Activated T-cell treated with anti-CD3 and anti-CD28 coated beads, Interleukin-2, amount 50 U/mL, for 48 hours (primary cell): ENCODE results near the gene ZFYVE1.
"Not testable (repeated sequence)": the region's sequence is repeated elsewhere in the genome, so short reads cannot be mapped to it uniquely, and the experiment has no call there.

ENCODE experiments used
- DNase-seq, 2 experiments: peaks; one replicate each; pipeline ENCODE4 v3.0.0-alpha.2; 2020

ZFYVE1 gene, protein sequence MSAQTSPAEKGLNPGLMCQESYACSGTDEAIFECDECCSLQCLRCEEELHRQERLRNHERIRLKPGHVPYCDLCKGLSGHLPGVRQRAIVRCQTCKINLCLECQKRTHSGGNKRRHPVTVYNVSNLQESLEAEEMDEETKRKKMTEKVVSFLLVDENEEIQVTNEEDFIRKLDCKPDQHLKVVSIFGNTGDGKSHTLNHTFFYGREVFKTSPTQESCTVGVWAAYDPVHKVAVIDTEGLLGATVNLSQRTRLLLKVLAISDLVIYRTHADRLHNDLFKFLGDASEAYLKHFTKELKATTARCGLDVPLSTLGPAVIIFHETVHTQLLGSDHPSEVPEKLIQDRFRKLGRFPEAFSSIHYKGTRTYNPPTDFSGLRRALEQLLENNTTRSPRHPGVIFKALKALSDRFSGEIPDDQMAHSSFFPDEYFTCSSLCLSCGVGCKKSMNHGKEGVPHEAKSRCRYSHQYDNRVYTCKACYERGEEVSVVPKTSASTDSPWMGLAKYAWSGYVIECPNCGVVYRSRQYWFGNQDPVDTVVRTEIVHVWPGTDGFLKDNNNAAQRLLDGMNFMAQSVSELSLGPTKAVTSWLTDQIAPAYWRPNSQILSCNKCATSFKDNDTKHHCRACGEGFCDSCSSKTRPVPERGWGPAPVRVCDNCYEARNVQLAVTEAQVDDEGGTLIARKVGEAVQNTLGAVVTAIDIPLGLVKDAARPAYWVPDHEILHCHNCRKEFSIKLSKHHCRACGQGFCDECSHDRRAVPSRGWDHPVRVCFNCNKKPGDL

DNA sequence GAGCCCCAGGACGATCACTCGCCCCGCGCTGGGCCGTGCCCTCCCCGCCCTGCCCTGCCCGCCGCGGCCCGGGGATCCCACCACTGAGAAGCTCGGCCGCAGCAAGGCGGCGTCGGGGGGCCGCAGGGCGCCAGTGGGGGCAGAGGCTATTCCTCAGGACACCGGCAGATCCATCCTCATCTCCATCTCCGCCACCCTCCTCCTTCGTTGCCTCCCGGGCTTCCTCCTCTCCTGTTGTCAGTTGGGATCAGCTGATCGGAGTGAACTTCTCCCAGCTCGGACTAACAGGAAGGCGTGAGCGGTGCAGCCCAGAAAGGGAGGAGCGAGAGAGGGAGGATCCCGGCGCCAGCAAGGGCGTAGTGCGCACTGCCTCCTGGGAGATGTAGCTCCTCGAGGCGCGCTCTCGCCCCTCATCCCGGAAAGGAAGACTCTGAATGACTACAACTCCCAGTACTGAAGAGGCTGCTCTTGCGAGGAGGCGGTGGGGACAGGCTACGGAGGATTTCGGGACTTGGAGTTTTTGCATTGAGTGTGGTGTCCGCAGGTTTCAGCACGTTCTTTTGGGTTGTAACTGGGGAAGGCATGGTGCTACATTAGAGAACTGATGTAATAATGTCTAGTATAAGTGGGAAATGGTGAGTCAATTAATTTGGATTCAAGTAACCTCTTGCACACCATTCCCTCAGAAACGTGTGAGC lies at the start of gene ZFYVE1:
Gene ZFYVE1 (minus strand): TSS at position 262 of the 698 bp plus-strand sequence. CDS start 2,598 bp downstream, outside the sequence.
- DNase-seq: peak; percentile 91 to 94

DNA sequence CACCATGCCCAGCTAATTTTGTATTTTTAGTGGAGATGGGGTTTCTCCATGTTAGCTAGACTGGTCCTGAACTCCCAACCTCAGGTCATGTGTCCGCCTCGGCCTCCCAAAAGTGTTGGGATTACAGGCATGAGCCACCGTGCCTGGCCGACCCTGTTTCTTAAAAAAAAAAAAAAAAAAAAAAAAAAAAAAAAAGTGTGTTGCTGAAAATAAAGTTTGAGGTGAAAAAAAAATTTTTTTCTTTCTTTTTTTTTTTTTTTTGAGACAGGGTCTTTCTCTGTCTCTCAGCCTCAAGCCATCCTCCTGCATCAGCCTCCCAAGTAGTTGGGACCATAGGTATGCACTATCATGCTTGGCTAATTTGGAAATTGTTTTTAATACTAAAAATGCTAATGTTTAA lies 42.7 kb upstream of the ZFYVE1 start:
- DNase-seq: no peak

DNA sequence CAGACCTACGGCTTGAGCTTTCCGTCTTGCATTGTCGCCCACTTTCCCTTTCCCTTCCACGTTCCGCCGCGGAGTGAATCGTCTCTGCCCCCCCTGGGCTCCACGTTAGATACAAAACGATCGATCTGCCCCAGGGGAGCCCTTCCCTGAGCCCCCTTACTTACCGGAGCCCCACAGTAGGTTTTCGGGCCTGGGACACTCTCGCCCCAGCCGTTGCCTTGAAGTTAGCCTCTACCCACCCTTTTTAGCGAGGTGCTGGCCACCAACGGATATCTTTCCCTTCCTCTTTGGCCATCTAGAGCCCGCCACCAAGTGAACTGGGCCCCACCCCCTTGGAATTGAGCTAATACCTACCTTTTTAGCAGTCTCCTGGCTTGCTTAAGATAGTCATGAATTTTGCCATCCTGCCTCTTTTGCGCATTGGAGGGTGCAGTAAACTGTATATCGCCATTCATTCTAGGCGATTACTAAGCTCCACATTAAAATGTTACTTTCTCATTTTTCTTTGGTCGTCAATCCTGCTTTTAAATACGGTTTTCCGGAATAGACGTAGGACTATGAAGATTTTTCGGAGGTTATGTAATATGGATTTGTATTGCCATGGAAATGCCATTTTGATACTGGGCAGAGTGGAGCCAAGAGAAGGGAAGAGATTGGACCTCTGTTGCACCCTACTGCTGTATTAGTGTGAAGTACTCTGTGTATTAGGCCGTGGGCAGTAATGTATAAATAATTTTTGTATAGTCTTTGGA lies 32.2 kb upstream of the ZFYVE1 start:
- DNase-seq: no peak

DNA sequence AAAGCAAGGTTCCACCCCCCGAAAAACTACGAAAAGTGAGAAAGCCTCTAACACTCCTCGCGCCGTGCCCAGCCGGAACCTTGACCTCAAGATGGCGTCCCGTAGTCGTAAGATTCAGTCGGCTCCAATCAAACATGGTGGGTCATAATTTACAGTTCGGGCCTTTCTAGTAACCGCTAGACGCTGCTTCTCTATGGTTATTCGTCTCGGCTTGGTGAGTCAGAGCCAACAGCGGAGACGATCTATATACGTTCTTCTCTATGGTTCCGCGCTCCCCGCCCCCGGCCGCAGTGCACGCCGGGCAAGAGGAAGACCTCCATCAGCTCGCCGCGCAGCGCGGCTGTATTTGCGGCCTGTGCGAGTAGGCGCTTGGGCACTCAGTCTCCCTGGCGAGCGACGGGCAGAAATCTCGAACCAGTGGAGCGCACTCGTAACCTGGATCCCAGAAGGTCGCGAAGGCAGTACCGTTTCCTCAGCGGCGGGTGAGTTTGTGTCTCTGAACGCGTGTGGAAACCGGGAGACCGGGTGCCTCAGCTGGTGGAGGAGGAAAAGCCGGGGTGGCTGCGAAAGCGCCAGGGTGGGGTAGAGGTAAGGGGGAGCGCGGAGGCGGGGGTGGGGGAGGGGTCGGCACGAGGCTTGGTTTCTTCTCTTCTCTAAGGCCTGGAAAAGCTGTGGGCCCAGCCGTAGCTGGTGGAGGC lies 31.5 kb upstream of the ZFYVE1 start, which contains the start of gene RBM25:
Gene RBM25 (plus strand): TSS at position 311 of the 698 bp plus-strand sequence. CDS start 13,108 bp downstream, outside the sequence.
- peak; percentile 95 to 96 for DNase-seq

DNA sequence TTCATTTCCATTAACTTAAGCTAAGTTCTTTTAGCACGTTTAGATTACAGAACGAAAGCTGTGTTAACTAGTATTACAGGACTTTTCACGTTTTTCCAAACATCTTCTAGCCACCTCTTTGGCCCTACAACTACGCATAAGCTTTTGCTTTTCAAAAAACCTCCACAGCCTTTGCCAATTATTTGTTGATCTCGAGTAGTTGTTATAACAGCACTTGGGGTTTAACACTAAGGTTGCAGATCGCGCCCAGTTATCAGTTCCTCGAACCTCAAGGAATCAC lies 31.0 kb upstream of the ZFYVE1 start:
- no peak for DNase-seq

DNA sequence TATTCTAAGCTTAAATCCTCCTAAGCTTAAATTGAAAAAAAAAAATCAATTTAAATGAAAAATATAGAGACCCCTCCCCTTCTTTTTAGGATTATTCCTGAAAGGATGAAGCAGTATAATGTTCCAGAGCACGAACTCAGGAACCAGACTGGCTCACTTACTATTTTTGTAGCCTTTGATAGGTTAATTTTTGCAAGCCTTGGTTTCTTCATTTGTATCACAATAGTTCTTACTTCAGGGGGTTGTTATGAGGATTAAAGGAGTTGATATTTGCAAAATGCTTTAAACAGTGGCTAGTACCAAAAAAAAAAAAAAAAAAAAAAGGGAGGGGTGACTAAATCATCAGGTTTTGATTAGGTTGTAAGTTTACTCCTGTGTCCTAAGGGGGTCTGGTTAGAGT lies 28.3 kb upstream of the ZFYVE1 start:
- DNase-seq: no peak

DNA sequence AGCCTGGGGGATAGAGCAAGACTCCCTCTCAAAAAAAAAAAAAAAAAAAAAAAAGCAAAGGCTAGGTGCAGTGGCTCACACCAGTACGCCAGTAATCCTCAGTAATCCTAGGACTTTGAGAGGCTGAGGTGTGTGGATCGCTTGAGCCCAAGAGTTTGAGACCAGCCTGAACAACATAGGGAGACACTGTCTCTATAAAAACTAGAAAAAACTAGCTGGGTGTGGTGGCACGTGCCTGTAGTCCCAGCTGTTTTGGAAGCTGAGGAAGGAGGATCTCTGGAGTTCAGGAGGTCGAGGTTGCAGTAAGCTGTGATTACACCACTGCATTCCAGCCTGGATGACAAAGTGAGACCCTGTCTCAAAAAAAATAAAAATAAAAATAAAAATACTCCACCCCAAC lies 22.5 kb upstream of the ZFYVE1 start:
- DNase-seq: no peak

DNA sequence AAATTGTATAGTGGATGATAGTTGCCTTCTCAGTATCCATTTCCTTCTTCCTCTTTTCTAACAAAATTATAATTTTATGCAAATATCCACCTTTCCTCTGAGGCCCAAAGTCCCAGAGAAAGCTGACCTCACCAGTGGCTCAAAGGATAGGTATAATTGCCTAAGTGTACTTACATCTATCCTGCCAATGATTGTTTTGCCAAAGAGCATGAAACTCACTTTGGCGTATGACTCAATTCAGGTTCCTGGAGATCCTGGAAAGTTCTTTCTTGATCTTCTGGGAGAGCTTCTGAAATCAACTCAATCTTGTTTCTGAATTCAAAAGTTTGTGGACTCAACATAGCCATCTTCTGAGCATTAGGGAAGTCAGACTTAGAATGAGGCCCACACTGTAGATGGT lies 20.9 kb upstream of the ZFYVE1 start:
- DNase-seq: no peak

DNA sequence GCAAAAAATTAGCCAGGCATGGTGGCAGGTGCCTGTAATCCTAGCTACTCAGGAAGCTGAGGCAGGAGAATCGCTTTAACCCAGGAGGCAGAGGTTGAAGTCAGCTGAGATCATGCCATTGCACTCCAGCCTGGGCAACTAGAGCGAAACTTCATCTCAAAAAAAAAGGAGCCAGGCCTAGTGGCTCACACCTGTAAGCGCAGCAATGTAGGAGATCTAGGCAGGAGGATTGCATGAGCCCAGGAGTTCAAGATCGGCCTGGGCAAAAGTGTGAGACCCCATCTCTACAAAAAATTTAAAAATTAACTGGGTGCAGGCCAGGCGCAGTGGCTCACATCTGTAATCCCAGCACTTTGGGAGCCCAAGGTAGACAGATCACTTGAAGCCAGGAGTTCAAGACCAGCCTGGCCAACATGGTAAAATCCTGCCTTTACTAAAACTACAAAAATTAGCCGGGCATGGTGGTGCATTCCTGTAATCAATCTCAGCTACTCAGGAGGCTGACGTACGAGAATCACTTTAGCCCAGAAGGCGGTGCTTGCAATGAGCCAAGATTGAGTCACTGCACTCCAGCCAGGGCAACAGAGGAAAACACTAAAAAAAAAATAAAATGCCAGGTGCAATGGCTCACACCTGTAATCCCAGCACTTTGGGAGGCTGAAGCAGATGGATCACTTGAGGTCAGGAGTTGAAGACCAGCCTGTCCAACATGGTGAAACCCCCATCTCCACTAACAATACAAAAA lies 10.0 kb upstream of the ZFYVE1 start:
- not testable (repeated sequence) for DNase-seq

DNA sequence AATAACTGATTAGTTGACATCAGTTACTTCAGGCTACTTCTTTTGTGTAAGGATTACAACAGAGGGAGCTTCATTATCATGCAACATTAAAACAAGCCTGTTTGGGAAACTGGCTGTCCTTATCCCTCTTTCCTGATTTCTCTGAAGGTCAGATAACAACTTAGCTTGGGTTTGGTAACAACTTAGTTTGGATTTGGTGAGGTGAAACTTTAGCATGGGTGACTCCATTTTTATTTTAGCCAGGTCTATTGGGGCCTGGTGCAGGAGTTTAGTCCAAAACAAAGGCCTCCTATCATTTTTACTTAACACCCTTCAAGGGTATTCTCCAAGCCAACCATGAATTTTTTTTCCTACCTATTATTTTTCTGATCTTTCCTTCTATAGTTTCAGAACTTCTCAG lies 1.1 kb upstream of the ZFYVE1 start:
- no peak for DNase-seq

DNA sequence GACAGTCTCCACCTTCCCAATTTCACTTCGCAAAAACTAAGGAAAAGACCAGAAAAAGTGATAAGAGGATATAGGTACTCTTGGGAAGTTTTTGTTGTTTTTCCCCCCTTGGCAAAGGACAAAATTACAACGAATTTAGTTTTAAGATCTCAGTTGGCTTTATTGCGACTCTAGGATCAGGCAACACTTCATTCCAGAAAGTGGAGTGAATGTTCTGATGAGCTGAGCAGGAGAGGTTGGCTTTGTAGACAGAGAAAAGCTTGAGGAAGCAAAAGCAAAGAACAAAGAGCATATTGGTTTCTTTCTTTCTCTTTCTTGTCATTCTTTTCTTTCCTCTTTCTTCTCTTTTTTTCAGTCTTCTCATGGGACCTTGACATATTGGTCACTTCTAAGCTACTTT lies 640 bp upstream of the ZFYVE1 start:
- no peak for DNase-seq

DNA sequence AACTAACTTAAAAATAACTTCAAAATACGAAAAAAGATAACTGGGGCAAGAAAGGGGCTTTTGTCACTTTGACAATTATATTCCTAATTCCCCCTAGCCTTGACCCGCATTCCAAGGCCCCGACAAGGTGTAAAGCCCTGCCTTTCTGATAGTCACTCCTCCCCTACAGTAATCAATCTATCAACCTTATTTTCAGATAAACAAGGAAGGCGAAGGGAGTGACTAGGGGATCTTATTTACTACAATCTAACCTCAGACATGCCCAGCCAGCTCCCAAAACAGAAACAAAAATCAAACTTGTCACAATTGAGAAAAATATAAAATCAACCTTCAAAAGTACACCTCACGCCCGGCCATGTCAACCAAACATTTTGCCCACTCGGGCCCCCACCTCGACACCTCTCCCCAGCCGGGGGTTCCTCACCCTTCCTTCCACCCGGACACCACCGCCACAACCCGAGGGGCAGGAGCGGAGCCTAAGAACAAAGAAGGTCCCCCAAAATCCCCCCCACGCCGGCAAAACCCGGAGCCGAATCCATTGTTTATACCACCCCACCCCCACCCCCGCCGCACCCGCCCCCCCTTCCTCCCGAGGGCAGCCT lies 562 bp downstream of the ZFYVE1 start:
- DNase-seq: peak in 1 of 2 experiments; percentile 22

DNA sequence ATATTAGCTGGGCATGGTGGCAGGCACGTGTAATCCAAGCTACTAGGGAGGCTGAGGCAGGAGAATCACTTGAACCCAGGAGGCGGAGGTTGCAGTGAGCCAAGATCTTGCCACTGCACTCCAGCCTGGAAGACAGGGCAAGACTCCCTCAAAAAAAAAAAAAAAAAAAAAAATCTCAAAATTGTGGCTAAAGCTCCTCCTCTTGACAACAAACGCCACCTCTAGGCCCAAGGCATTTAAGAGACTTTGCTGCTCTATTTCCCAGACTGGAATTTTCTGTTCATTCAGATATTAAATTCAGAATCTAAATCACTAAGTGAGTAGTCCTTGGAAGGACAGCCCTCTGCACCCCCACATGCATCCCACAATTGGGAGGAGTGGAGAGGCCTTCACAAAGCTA lies 1.4 kb downstream of the ZFYVE1 start:
- no peak for DNase-seq

DNA sequence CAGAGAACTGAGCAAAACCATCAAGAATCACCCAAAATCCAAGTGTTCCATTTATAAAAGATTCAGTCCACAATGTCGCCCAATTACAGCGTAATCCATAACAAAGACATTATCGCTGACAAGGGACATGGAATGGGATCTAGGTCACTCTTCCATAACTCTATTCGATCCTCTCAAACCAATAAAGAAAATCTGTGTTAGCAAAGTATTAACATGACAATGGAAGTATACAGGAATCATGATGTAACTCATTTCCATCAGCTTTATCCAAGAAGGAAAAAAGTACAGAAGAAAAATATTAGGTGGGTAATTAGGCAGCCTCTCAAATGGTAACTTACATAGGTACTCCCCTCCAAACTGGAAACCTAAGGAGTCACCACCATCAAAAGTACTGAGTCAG lies 4.9 kb downstream of the ZFYVE1 start:
- DNase-seq: no peak

DNA sequence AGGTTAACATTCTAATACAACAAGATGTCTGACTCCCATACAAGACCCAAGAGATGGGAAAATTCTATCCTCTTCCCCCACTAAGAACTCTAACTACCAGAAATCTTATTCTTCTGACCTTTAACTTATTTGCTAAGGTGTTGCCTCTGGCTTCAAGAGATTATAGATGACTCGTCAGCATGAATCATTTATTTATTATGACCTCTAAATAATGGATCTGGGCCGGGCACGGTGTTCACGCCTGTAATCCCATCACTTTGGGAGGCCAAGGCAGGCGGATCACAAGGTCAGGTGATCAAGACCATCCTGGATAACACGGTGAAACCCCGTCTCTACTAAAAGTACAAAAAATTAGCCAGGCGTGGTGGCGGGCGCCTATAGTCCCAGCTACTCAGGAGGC lies 10.9 kb downstream of the ZFYVE1 start:
- not testable (repeated sequence) for DNase-seq

DNA sequence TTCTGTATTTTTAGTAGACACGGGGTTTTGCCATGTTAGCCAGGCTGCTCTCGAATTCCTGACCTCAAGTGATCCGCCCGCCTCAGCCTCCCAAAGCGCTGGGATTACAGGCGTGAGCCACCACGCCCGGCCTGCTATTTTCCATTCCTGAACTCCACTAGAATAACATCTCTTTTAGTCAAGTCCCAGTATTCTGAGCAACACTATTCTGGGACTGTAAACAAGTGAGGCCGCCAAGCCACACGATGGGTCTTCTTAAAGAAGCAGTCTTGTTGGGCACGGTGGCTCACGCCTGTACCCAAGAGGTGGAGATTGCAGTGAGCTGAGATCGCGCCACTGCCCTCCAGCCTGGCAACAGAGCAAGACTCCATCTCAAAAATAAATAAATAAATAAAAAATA lies 11.4 kb downstream of the ZFYVE1 start:
- DNase-seq: not testable (repeated sequence)

DNA sequence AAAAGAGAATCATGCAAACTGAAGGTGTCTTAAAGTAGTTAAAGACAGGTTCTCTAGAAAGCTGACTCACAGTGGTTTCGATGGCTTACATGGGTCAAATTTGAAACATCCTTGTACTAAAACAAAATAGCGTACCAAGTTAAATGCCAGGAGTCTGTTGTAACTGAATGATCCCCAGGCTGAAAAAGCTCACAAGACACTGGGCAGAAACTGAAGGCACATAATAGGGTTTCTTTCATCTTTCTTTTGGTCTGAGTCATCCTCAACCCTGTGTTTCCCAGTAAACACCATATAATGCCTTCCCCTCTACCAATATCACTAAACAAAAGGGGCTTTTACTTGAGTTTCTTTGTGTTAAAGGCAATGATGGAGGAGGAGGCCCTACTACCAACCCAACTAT lies 12.8 kb downstream of the ZFYVE1 start:
- DNase-seq: no peak

DNA sequence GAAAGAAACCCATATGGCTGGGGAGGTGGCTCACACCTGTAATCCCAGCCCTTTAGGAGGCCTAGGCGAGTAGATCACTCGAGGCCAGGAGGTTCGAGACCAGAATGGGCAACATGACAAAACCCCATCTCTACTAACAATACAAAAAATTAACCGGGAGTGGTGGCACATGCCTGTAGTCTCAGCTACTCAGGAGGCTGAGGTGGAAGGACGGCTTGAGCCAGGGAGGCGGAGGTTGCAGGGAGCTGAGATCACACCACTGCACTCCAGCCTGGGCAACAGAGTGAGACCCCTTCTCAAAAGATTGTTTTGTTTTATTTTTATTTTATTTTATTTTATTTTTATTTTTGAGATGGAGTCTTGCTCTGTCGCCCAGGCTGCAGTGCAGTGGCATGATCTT lies 15.7 kb downstream of the ZFYVE1 start:
- not testable (repeated sequence) for DNase-seq

DNA sequence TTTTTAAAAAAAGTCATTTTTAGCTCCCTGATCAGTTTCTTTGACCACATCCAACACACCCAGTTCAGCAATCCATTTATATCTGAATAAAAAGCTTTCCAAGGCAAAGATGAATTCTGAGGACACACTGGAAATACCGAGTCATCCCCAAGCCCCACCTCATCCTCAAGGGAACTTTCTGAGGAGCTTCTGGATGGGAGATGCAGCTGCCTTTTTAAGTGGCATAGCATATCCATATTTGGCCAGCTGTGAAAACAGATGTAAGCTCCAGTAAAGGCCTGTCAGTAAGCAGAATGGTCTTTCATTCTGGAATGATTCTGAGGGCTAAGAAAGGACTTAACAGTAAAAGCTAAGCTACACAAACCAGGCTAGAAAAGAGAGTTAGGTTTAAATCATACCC lies 18.4 kb downstream of the ZFYVE1 start:
- no peak for DNase-seq

DNA sequence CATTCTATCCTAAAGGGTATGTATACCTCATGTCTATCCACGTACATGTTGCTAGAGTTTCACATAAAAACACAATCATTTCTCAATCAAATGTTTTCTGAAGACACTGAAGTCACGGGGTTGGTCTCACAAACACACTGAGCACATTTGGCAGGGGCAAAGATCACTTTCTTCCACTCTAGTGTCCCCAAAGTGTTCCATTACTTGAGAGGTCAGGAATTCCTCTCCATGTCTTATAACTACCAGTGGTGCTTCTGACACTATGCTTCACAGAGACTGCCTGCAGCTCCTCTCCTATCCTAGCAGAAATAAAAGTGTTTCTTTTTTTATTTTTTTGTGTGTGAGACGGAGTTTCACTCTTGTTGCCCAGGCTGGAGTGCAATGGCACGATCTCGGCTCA lies 19.1 kb downstream of the ZFYVE1 start:
- DNase-seq: no peak

DNA sequence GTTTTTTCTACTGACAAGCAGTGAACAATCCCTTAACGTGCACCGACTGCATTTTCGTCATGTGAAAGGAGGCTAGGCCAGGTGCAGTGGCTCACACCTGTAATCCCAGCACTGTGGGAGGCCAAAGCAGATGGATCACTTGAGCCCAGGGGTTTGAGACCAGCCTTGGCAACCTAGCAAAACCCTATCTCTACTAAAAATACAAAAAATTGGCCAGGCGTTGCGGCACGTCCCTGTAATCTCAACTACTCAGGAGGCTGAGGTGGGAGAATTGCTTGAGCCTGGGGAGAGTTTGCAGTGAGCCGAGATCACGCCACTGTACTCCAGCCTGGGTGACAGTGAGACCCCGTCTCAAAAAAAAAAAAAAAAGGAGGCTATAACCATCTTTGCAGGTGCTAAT lies 22.3 kb downstream of the ZFYVE1 start:
- DNase-seq: not testable (repeated sequence)
